ENCODE results near the gene RAD23A. TPM values are rescaled to one million over a fixed set of nuclear protein-coding genes. Genes with fewer than 3 reads are reported as not detected.

The RAD23A gene
- total and polyA plus RNA-seq, 9 donors = 61.2 to 94.0 (median 86.7) TPM

DNA sequence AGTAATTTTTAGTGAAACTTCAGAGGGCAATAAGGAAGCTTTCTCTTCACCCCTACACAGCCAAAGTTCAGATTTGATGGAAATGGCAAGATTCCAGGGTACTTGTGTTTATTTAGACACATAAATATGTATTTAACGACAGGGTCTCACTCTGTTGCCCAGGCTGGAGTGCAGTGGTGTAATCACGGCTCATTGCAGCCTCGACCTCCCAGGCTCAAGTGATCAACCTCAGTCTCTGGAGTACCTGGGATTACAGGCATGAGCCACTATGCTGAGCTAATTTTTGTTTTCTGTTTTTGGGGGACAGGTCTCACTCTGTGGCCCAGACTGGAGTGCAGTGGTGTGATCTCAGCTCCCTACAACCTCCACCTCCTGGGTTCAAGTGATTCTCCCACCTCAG lies 24.6 kb upstream of the RAD23A start:
- no peak overlapping the region for H3K4me3 ChIP-seq
- peaks cover 2% of the 10 kb centered on the region for H3K4me1 ChIP-seq (ENCODE audit: insufficient read depth)
- no peaks in the 10 kb centered on the region for H3K36me3 ChIP-seq
- H3K9me3 ChIP-seq = no peaks in the 10 kb centered on the region
- no peak overlapping the region for H3K27ac ChIP-seq
- H3K27me3 ChIP-seq = no peaks in the 10 kb centered on the region
- intact Hi-C loops (cut with DNase I) = no loop called here
- WGBS, 3 donors = 34 to 54% (median 35%) methylated on average over 3 of the region's 3 CpGs
- no peak for DNase-seq
- TF ChIP-seq, protein P1, sequence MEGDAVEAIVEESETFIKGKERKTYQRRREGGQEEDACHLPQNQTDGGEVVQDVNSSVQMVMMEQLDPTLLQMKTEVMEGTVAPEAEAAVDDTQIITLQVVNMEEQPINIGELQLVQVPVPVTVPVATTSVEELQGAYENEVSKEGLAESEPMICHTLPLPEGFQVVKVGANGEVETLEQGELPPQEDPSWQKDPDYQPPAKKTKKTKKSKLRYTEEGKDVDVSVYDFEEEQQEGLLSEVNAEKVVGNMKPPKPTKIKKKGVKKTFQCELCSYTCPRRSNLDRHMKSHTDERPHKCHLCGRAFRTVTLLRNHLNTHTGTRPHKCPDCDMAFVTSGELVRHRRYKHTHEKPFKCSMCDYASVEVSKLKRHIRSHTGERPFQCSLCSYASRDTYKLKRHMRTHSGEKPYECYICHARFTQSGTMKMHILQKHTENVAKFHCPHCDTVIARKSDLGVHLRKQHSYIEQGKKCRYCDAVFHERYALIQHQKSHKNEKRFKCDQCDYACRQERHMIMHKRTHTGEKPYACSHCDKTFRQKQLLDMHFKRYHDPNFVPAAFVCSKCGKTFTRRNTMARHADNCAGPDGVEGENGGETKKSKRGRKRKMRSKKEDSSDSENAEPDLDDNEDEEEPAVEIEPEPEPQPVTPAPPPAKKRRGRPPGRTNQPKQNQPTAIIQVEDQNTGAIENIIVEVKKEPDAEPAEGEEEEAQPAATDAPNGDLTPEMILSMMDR (IDR thresholded peaks at IDR 0.05) = no peak

DNA sequence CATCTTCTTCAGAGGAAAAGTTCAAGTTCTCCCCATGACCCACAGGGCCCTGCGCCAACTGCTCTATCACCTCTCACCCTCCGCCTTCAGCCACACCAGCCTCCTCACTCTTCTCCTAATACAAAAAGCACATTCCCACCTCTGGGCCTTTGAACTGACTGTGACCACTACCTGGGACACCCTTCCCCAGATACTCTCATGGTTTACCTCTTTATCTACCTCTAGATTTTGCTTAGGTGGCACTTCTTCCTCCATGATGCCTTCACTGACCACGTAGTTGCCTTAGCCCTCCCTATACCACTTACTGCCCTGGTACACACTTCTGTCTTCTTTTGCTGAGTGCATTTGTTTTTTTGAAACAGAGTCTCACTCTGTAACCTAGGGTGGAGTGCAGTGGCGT lies 22.7 kb upstream of the RAD23A start:
- no peaks in the 10 kb centered on the region for H3K9me3 ChIP-seq
- H3K36me3 ChIP-seq = no peaks in the 10 kb centered on the region
- H3K4me1 ChIP-seq (ENCODE audit: insufficient read depth) = peaks cover 2% of the 10 kb centered on the region
- intact Hi-C loops (cut with DNase I) = no loop called here
- H3K27ac ChIP-seq = no peak overlapping the region
- H3K4me3 ChIP-seq = no peak overlapping the region
- WGBS, 3 donors = 96 to 98% (median 97%) methylated on average over 4 of the region's 4 CpGs
- no peak for DNase-seq
- no peaks in the 10 kb centered on the region for H3K27me3 ChIP-seq
- TF ChIP-seq POLR2A (IDR thresholded peaks at IDR 0.05) (no peak), EP300 (IDR thresholded peaks at IDR 0.05) (no peak)
- TF ChIP-seq, protein P1 (IDR thresholded peaks at IDR 0.05) = no peak

DNA sequence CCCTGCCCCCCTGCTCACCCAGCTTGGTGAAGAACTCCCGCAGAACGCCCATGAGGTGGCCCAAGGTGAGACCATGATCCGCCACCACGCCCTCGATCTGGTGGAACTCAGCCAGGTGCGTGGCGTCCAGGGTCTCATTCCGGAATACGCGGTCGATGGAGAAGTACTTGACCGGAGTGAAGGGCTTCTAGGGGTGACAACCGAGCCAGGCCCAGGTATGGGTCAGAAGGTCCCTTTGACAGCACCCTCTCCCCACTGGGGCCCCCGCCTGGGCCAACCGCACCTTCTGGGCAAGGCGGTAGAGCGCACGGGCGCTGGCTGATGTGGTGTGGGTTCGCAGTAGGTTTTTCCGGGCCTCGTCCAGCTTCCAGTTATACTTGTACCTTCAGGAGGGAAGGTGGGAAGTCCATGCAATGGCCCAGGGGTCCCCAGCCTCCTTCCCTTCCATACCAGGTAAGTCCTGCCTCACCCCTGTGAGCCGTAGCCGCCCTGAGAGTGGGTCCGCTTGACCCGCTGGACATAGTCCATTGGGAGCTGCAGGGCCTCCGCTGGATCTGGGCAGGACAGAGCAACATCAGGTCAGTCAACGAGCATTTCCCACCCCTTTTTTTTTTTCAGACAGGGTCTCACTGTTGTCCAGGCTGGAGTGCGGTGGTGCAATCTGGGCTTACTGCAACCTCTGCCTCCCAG lies 20.9 kb upstream of the RAD23A start:
- Histone ChIP-seq H3K9me3 (no peaks in the 10 kb centered on the region), H3K4me3 (no peak overlapping the region), H3K27me3 (no peaks in the 10 kb centered on the region), H3K36me3 (no peaks in the 10 kb centered on the region), H3K4me1 (ENCODE audit: insufficient read depth) (no peaks in the 10 kb centered on the region), H3K27ac (no peak overlapping the region)
- WGBS, 3 donors = 94 to 95% (median 94%) methylated on average over 29 of the region's 29 CpGs
- no peak for DNase-seq
- intact Hi-C loops (cut with DNase I) = no loop called here
- no peak for TF ChIP-seq EP300 (IDR thresholded peaks at IDR 0.05)

DNA sequence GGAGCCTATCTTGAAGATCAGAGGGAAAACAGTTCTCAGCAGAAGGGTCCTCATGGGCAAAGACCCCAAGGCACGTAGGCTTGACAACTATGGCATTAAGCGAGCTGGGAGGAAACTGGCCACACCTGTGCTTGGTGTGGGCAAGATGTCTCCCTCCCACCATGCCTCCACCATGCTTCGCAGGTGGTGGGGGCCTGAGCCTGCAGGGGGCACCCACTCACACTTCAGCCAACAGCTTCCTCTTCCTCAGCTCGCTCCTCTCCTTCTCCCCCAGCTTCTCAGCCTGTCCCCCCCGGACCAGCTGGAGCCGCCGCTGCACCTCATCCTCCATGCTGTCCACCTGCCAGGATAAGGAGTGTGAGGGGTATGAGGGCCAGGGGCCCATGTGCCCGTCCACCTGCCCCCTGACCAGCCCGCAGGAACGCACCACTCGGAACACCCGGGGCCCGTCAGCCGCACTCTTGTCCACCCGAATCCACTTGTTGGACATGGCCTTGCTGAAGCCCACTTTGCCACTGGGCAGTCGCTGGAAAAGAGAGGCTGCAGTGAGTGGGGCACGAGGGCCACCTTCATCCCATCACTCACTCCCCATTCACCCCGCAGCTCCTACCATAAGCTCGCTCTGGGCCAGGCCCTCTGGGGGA lies 15.5 kb upstream of the RAD23A start:
- no peaks in the 10 kb centered on the region for H3K9me3 ChIP-seq
- H3K36me3 ChIP-seq = no peaks in the 10 kb centered on the region
- no peaks in the 10 kb centered on the region for H3K27me3 ChIP-seq
- 85 to 91% (median 90%) methylated on average over 19 of the region's 19 CpGs for WGBS, 3 donors
- no peak overlapping the region for H3K4me3 ChIP-seq
- no peak for DNase-seq
- intact Hi-C loops (cut with DNase I) = no loop called here
- no peak for TF ChIP-seq POLR2A (IDR thresholded peaks at IDR 0.05)
- no peak for TF ChIP-seq EP300 (IDR thresholded peaks at IDR 0.05)
- TF ChIP-seq, protein P1 (IDR thresholded peaks at IDR 0.05) = no peak
- H3K4me1 ChIP-seq (ENCODE audit: insufficient read depth) = peaks cover 5% of the 10 kb centered on the region
- H3K27ac ChIP-seq = no peak overlapping the region
